ENCODE measurements around the gene CCL25. TPM values are rescaled to one million over a fixed set of nuclear protein-coding genes. Genes with fewer than 3 reads are reported as not detected.
A peak's percentile ranks its signal among the peaks of the same experiment; 100 is the strongest.

CCL25 gene
- total and polyA plus RNA-seq, 9 of the 15 experiments (the other 6 are each of a cell fraction or from before 2014, with no cell fraction given), result 0.15 TPM; not detected in 8

- TF ChIP-seq CTCF (IDR thresholded peaks at IDR 0.05 in 2 of 3, conservative IDR thresholded peaks at IDR 0.05 in 1 of 3; ENCODE audit: insufficient read depth in 2 of 3, low read depth in 1 of 3, low read length in 3 of 3) (peak in 2 of 3 experiments; percentile 23 to 32; a peak in 3 of 6 replicates), RBM17 (IDR thresholded peaks at IDR 0.05; ENCODE audit: borderline replicate concordance, low read depth, low read length) (no peak)
These were observed 23.5 kb upstream of the CCL25 start (continued) for GRCh38 chr19:8028951-8029491.

- ChIA-PET POLR2A (interaction anchor here (0.9 kb wide), 1 partner anchor 25 kb away, joined by 4 read pairs; the partner anchor contains the start of gene ELAVL1), CTCF (ENCODE audit: low intra/inter-chr PET ratio) (no interaction called here)
- intact Hi-C loops (cut with micrococcal nuclease), result no loop called here
- Histone ChIP-seq H4K20me1 (replicated peaks; ENCODE audit: control insufficient read depth, insufficient read depth, low read length) (no peaks in the 10 kb centered on the region), H3K9me1 (ENCODE audit: control insufficient read depth, insufficient read depth, low read length) (no peaks in the 10 kb centered on the region), H3K9ac (ENCODE audit: insufficient read depth in 1 of 2, low read depth in 2 of 2, low read length in 2 of 2) (0 out of 4 replicates have a peak overlapping the region, but pooled peaks of 1 of the 2 experiments have one; percentile 6), H2AFZ (ENCODE audit: low read depth, low read length) (no peak overlapping the region), H3K36me3 (ENCODE audit: control insufficient read depth, insufficient read depth, low read length) (no peaks in the 10 kb centered on the region), H3K27me3 (ENCODE audit: control insufficient read depth in 2 of 2, insufficient read depth in 2 of 2, low read length in 2 of 2) (no peaks in the 10 kb centered on the region), H3K4me3 (no peak overlapping the region), H3K4me2 (ENCODE audit: insufficient read depth, low read length) (no peak overlapping the region), H3K27ac (ENCODE audit: extremely low read depth, low read depth, low read length) (no peak overlapping the region), H3K4me1 (replicated peaks in 1 of 2; ENCODE audit: control insufficient read depth in 2 of 2, insufficient read depth in 2 of 2, low read length in 2 of 2) (peaks cover 21 to 36% of the 10 kb centered on the region in 2 experiments), H3K9me3 (replicated peaks; ENCODE audit: control insufficient read depth, insufficient read depth, low read depth, low read length) (peaks cover 3% of the 10 kb centered on the region; the same call in 1 of the 2 replicates), H3K79me2 (ENCODE audit: control insufficient read depth, insufficient read depth, low read length) (no peaks in the 10 kb centered on the region)
- DNase-seq (ENCODE audit: extremely low read depth in 1 of 4, low spot score in 3 of 4) (no peak), FAIRE-seq (no peak), ATAC-seq (no peak)
- in situ Hi-C loops (cut with MboI), result no loop called here
- BruUV-seq (replicated peaks), result no TSS peak
- 72% methylated on average over 8 of the region's 8 CpGs for WGBS (ENCODE audit: insufficient coverage, low coverage, missing lambda C conversion rate)
- TF ChIP-seq ZNF561 (CRISPR knock-in tag; conservative IDR thresholded peaks at IDR 0.05) (no peak), ZNF12 (CRISPR knock-in tag; IDR thresholded peaks at IDR 0.05) (peak; percentile 92)
These were observed 21.6 kb upstream of the CCL25 start for GRCh38 chr19:8030960-8031359.
